RPMI7951 (cell line): ENCODE measurements around the gene WIPF3. TPM values are rescaled to one million over a fixed set of nuclear protein-coding genes. Genes with fewer than 3 reads are reported as not detected.

Experiments used
- DNase-seq: peaks from one replicate; pipeline ENCODE4 v3.0.0-alpha.2; 2012; ENCODE audit warnings: low read depth
- total RNA-seq: library from RNA; depleted of rRNA; stranded (reverse); fragments of >200 nt; shearing (Covaris generic); gene quantifications from 2 replicates; pipeline ENCODE4 v1.2.3, GENCODE V29; 2014

WIPF3 gene
- total RNA-seq, 1 experiment from 2014 or later = not detected

GRCh38 chr7:29844559-29844958 lies 38.3 kb downstream of the WIPF3 start:
- DNase-seq = no peak

DNA sequence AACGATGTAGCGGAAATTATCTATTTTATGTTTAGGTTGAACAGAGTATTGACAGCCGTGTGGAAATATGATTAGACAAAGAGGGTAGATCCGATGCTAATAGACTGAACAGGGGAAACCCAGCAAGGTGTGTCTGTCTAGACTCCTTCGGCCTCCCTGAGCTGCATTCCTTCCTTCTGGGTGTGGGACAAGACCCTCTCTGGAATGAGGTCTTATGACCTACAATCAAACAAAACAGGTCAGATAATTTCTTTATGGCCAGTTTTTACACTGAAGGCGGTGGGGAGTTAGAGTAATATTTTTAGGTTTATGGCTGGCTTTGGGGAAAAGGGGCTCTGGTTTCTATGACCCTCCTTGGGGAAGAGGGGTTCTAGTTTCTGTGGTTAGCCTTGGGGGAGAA lies 41.2 kb downstream of the WIPF3 start:
- no peak for DNase-seq

DNA sequence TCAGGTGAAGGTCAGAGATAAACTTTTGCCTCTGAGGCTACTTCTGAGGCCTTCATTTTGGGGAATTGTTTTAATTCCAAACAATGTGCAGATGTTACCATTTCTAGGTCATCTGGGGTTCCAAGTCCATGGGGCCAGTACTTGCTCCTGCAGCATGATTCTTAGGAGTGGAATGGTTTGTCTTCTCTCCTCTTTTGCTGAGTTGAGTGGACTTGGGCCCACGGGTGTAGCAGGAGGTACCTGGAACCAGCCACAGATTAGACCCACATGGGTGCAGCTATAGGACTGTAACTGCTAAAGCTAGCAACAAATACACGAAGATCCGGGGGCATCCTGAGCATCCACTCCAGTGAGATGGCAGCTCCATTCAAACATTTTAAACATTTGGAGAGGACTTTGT lies 41.6 kb downstream of the WIPF3 start:
- no peak for DNase-seq

DNA sequence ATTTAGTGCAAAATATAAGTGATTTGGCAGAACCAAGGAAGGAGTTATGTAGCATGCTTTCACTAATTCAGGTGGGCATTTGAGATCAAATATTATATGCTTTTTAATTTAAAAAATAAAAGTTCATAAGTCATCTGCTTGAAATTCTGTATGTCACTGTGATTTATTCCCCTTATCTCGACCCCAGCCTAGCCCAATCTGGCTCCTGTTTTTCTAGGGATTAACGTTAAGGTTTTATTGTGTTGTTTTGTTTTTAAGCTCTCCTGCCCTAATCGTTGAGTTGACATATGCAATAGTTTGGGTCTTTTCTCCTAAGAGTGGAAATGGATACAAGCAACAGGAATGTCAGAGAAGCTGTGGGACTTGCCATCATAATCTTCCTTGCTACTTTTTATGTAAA lies 42.6 kb downstream of the WIPF3 start:
- DNase-seq = no peak

DNA sequence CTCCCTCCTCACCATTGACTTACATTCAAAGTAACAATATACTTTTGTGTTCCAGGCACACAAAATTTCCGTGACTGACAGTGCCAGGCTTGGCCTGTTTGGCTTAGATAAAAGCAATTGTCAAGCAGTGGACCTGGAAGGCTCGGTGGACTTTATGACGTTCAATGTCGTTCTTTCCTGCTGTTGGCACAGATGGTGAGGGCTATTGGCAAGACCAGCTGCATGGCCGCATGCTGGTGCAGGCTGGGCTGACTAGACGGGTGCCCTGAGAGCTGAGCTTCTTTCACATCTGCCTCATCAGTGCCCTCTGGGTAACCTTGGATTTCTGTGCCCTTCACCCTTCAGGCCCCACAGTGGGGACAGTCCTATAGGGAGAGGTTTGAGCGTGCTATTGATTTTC lies 45.2 kb downstream of the WIPF3 start:
- DNase-seq = no peak

DNA sequence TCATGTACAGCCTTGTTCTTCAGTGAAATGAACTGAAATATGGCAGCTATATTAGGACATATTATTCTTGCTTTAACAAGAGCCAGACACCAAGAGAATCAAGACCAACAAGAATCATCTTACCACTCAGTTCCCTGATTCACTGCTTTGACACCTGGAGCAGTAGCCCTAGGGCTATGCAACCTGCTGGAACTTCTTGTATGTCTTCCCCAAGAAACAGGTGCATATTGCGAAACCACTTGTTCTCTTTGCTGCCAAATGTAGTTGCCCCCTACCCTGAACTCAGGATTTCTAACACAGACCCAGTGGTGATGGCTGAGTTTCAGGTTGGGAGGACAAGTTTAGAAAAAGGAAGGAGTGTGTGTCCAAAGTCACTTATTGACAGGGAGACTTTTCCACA lies 46.1 kb downstream of the WIPF3 start:
- DNase-seq = no peak

DNA sequence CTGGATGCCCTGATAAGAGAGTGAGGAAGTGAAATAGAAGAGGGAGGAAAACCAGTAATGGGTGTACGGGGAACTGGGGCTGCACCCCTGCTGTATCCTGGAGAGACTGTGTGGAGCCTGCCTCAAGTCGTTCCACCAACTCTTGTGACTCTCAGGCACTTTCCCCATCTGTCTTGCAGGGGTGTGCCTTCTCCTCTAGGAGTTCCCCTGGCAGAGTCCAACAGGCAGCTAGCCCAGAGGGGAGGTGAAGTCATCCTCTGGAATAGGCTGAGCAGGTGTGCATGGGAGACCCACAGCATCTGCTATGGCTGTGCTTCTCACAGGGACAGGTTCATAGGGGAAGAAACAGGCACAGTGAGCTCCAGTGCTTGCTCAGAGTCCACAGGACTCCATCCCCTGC lies 46.8 kb downstream of the WIPF3 start:
- DNase-seq = no peak

DNA sequence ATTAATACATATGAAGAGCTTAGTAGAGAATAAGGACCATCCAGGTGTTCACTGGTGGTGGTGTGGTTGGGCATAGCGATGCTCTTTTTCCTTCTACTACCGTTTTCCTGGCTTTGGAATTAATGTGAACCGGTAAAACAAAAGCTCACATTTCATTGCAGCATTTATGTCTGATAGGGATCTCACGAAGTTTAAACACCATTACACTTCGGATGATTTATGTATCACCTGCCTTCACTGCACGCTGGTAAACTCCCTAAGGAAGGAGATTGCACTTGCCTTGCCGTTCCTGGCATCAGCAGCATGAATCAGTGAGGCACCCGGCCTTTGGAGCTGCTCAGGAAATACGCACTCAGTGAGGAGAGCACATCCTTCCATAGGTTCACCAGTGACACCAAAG lies 47.5 kb downstream of the WIPF3 start:
- DNase-seq = no peak

DNA sequence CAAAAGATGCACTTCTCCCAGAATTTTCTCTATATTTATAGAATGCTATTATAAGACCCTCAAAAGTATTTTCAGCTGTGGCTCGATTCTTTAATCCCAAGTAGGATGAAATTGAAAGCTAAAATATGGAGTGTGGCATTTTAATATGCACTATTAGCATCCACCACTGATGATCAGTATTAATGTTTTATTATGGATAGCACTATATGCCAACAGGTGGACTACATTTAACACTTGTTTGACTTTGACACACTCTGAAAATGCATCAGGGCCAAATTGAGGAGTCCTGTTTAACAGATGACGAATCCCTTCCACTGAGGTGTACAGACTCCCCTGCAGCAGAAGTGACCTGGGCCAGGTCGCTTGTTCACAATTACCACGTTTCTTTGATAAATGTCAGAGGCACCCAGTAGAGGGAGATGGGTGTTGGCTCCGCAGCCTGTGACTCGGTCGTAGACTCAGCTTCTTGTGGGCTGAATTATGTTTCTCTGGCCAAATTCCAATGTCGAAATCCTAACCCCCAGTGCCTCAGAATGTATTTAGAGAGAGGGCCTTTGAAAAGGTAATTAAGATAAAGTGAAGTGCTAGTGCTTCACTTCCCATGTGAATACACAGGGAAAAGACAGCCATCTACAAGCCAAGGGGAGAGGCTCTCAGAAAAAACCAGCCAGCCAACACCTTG lies 48.1 kb downstream of the WIPF3 start:
- peak; percentile 29 for DNase-seq

GRCh38 chr7:29857654-29858053 lies 51.3 kb downstream of the WIPF3 start:
- no peak for DNase-seq

DNA sequence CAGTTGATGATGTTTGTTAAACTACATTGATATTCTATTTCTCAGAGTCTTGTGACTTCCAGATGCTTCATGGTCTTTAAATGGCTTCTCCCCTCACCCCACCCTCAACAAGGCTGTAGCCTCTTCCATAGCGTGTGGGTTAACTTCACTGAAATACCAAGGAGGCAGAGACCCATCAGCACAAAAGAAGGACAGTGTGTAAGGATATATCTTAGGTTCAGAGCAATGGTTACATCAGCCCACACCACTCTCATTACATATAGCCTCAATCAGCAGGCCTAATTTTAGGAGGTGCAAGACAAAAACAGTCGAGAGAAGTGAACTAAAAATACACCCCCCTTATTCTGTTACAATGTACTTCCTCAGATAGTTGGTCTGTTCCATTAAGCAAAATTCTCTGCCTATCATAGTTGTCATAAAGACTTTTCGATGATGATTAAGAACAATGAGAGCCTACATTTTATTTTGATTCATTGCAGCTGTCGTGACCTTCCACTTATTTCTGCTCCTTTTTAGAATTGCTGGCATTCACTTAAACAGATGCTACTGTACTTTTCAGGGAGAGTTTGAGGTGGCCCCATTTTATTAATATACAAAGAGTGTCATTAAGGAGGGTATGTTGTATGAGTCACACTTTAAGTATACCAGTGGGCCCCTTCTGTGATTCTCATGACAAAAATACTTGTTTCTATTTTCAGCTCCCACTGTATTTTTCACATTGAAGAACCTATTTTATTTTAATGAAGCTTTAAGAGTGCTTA lies 52.1 kb downstream of the WIPF3 start:
- peak; percentile 39 for DNase-seq

DNA sequence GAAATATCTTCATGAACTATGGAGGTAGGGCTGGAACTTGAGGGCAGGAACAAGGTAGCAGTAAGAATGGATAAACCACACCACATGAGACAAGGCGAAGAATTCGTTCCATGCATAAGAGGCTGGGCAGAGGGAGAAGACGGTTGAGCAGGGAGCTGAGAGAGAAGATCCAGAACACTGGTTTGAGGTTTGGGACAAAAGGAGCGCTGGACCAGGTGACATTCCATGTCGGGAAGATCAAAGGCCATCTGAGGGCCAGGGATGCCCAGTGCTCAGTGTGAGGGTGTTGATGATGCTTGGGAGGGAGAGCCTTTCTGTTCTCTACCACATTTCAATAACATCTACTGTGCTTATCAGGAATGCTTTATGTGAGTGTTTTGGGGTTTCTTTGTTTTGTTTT lies 52.8 kb downstream of the WIPF3 start:
- DNase-seq = no peak

DNA sequence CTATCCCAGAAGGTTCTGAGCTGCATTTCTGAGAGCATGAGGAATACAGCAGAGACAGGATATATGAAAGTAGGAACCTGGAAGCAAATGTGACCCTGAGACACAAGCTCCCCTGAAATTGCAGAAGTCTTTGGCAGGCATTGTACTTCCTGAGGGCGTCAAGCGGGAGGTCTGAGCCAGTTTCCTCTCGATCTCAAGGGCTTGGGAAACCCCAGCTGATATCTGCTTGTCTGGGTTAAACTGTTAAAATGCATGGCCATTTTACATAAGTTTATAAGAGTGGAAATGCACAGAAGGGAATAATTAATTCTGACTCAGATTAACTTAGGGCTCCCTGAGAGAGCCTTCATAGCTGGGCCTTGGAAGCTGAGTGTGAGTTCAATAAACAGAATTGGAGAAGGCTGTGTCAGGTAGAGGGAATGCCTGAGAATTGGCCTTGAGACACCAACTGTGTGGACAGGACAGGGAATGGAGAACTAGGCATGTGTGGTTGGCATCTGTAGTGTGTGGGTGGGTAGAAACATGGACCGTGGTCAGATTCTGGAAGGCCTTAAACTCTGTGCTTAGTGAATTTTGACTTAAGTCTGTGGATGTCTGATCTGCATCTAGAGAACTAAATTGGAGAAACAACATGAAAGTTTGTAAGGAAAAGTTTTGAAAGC lies 53.3 kb downstream of the WIPF3 start:
- peak; percentile 22 for DNase-seq

DNA sequence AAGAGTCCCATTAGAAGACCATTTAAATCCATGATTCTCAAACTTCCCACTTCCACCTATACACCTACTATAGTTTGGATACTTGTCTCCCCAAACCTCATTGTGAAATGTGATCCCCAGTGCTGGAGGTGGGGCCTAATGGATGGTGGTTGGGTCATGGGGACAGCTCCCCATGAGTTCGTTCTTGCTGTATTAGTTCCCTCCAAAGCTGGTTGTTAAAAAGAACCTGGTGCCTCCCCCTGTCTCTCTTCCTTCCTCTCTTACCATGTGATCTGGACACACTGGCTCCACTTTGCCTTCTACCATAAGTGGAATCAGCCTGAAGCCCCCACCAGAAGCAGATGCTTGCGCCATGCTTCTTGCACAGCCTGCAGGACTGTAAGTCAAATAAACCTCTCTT lies 53.9 kb downstream of the WIPF3 start:
- no peak for DNase-seq

DNA sequence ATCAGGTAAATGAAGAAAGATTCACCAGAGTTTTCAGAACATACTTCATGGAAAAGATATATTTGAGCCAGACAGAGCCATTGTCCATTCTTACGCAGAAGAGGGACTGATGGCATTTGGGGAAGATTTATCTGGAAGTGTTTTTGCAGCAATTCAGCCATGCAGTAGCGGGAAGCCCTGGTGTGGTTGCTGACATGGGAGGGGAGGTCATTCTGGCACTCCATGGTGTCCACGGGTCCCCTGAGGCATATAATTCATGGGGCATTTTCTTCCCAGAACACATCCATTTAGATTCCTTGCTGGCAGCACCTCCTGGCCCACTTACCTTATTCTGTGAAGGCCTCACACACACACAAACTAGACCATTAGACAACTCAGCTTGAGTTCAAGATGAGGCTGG lies 55.6 kb downstream of the WIPF3 start:
- no peak for DNase-seq

DNA sequence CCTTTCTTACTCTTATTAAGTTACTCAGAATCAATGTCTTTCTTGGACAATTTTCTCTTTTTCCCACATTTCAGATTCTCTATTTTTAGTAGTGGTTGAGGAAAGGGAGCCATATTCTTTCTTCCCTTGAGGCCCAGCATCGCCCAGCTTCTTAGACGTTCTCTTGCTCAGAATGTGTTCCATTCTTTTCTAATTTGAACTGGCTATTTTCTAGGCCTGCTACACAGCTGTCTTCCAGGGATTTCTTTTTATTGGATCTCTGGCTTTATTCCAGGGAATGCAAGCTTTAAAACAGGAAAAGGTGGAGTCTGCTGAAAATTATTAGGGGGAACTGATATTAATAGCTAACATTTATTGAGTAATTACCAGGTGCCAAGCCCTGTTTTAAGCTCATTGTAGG lies 58.3 kb downstream of the WIPF3 start:
- DNase-seq = peak; percentile 13

DNA sequence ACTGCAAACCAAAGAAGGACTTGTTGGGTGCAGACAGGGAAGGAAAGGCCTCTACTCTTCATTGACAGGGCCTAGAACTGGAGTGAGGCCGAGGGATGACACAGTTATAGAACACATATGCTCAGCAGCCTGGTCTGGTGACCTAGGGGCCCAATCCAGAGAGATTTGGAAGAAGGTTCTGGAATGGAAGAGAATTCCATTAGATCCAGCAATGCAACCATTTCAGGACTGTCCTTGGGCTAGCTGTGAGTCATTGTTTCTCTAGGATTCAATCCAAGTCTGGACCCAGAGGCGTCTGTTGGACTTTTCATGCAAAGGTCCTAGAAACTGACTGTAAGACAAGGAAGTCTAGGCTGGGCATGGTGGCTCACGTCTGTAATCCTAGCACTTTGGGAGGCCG lies 59.2 kb downstream of the WIPF3 start:
- peak; percentile 97 for DNase-seq

- DNase-seq = peak; percentile 15
Observed at GRCh38 chr7:29866490-29866930, 60.2 kb downstream of the WIPF3 start.

DNA sequence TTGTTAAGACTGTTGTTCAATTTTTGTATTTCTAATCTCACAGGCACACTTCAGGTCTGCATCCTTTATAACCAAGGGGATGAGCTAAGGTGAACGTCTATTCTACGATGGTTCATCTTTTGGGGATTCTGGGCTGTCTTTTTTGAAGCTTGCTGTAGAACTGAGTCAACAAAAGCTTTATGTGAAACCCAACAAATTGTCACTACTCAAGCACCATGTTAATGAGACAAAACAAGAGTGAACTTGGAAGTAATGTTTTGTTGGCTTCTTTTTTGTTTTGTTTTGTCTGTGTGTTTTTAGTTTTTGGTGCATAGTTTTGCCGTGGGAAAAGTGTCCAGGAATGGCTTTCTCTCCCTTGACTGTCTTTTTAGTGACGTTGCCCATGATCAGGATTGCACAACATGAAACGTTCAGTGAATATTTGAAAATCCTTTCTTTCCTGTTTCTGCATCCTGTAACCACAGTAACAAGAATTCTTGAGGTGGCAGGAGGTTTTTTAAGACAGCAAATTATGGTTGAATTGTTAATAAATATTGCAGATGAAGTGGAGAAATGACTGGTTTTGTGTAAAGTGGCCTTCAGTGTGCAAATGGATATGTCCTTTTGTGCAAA lies 65.6 kb downstream of the WIPF3 start:
- DNase-seq = peak; percentile 16

DNA sequence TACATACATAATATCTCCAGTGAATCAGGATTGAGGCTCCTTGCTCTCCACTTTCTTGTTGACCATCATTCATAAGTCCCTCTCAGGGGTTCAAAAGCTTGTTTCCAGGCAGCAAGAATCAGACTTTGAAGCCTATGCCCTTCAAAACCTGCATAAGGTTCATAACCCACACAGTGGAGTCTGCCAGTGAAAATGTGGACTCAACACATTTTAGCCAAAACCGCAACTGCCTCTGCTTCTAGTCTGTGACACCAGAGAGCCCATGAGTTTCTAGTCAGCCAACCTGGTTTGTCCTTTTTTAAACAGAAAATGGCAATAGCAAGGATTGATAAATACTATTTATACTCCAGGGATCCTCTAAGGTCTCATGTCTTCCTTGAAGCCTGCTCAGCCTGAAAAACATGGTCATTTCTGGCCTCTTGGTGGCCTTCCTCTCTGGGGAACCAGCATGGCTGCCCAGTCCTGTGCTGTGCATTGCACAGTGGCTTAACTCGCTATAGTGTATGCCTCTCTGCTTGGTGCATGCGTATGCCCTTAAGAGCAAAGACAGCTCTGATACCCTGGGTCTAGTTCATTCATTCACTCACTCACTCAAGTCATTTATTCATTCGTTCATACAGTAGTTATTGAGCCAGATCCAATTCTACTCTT lies 67.5 kb downstream of the WIPF3 start:
- DNase-seq = no peak

GRCh38 chr7:29875741-29876140 lies 69.4 kb downstream of the WIPF3 start:
- DNase-seq = no peak

GRCh38 chr7:29877196-29877595 lies 70.9 kb downstream of the WIPF3 start:
- DNase-seq = peak; percentile 29
